NCI-H446 treated with DMSO at 0.1 percent for 48 hours (cell line): ENCODE data around the gene P2RY6.

Experiments
- DNase-seq: peaks from one replicate; lab custom pipeline; 2025; lab: John Stamatoyannopoulos, UW

P2RY6 gene

DNA sequence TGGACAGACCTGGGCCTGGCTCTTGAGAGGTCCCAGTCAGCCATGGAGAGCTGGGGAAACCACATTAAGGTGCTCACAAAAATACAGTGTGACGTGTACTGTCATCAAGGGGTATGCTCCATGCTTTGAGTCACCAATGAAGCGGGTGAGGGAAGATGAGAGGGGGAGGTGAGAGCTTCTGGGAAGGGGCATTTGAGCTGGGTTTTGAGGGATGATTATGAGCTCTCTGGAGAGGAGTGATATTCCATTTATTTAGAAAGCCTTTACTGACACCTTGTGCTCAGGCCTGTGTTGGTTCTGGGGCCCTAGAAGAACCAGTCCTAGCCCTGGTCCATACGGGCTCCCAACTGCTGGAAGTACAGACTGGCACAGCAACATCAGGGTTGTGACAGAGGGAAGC, 25.6 kb downstream of the P2RY6 start:
- no peak for DNase-seq

DNA sequence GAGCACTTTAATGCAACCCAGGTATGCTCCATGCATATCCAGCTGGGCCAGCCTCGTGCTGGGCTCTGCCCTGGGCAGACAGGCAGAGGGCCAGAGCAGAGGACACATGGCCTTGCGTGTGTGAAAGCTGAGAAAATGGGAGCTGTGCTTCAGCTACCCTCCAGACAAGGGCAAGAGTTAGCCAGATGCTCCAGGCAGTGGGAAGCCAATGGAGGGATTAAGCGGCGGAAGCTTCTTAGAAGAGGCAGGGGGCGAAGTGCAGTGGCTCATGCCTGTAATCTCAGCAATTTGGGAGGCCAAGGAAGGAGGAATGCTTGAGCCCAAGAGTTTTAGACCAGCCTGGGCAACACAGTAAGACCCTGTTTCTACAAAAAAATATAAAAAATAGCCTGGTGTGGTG, 26.1 kb downstream of the P2RY6 start:
- DNase-seq: no peak

DNA sequence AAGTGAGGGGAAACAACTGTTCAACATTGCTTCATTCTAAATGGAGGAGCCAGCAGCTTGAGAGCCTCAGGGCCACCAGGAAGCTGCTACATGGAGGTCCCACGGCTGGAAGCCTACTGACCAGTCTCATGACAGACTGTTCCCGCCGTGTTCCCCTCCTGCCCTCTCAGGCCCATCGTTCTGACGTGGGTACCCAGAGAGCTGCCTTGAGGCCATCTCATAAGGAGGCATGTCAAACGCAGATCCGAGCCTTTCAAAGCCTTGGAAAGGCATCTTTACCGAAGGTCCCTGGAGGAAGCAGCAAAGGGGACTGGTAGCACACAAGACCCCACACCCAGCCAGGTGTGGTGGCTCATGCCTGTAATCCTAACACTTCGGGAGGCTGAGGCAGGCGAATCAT, 27.6 kb downstream of the P2RY6 start:
- DNase-seq: no peak

GRCh38 chr11:73306069-73306841, 34.1 kb downstream of the P2RY6 start:
- no peak for DNase-seq

DNA sequence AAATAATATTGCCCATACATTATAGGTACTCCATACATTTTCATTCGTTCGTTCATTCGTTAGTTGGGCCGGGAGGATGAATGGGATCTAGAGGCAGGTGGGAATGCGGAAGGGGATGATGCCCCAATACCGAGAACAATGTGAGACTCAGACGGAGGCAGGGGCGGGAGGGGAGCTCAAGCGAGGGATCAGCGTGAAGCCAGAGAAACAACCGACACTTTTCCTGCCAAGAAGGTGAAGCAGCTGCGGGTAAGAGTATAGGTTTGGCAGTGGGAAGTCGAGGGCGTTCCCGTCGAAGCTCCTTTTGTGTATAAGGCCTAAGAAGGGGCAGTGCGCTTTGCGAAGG, 34.8 kb downstream of the P2RY6 start:
- no peak for DNase-seq

- DNase-seq: peak; percentile 98
Observed at GRCh38 chr11:73307323-73308002, 35.3 kb downstream of the P2RY6 start.

DNA sequence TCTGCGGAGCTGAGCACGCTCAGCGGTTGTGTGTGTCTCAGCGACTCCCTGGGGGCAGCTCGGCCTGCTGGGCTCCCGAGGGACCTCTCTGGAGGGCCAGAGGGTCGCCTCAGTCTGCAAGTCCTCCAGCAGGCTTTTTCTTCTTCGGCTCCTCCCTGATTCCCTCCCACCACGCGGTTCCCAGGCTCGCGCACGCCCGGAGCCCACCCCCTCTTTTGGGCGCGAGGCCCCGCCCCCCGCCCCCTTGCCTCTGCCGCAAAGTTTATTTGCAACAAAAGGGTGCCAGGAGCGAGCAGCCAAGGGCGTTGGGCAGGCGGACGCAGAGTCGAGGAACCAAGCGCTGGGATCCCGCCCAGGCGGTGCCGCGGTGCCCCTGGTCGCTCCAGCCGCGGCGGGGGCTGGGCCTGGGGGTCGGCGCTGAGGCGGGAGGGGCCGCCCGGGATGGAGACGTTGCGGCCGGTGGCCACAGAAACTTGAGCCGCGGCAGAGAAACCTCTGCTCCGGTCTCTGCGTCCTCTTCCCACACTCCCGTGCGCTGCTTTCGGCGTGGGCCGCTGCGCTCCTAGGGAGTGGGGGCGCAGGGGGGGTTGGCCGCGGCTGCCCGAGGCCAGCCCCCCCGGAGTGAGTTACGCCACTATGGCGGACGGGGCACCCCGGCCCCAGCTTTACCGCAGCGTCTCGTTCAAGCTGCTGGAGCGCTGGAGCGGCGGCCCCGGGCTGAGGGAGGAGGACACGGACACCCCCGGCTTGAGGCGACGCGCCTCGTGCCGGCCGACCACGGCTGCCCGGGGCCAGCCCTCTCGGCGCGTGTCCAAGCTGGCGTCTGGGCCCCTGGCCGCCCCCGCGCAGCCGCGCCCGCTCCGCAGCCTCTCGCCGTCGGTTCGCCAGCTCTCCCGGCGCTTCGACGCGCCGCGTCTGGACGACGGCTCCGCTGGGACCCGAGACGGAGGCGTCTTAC, 36.1 kb downstream of the P2RY6 start, which contains the start of gene ARHGEF17:
ARHGEF17 (plus strand) TSS at position 274 of the 958 bp plus-strand sequence; CDS start at position 637, 363 bp downstream.
- DNase-seq: peak; percentile 73

GRCh38 chr11:73308961-73309919, 37.1 kb downstream of the P2RY6 start:
- DNase-seq: no peak

DNA sequence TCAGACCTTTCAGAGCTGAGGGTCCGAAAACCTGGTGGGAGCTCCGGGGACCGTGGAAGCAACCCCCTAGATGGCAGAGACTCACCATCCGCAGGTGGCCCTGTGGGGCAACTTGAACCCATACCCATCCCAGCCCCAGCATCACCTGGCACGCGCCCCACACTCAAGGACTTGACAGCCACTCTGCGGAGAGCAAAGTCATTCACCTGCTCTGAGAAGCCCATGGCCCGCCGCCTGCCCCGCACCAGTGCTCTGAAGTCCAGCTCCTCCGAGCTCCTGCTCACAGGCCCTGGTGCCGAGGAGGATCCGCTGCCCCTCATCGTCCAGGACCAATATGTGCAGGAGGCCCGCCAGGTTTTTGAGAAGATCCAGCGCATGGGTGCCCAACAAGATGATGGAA, 37.9 kb downstream of the P2RY6 start:
- no peak for DNase-seq

DNA sequence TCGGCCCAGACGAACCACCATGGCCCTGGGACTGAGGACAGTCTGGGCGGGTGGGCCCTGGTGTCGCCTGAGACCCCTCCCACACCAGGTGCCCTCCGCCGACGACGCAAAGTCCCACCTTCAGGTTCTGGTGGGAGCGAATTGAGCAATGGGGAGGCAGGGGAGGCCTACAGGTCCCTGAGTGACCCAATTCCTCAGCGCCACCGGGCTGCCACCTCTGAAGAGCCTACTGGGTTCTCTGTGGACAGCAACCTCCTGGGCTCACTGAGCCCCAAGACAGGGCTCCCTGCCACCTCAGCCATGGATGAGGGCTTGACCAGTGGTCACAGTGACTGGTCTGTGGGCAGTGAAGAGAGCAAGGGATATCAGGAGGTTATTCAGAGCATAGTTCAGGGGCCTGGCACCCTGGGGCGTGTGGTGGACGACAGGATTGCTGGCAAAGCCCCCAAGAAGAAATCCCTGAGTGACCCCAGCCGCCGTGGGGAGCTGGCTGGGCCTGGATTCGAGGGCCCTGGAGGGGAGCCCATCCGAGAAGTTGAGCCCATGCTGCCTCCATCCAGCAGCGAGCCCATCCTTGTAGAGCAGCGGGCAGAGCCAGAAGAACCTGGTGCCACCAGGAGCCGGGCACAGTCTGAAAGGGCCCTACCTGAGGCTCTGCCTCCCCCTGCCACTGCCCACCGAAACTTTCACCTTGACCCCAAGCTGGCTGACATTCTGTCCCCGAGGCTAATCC, 38.7 kb downstream of the P2RY6 start:
- no peak for DNase-seq

DNA sequence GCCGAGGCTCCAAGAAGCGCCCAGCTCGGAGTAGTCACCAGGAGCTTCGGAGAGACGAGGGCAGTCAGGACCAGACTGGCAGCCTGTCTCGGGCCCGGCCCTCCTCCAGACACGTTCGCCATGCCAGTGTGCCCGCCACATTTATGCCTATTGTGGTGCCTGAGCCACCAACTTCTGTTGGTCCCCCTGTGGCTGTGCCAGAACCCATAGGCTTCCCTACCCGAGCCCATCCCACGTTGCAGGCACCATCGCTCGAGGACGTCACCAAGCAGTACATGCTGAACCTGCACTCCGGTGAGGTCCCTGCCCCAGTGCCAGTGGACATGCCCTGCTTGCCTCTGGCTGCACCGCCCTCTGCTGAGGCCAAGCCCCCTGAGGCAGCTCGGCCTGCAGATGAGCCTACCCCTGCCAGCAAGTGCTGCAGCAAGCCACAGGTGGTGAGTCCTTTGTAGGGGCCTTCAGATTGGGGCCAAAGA, 39.3 kb downstream of the P2RY6 start:
- DNase-seq: no peak

GRCh38 chr11:73312036-73312435, 39.9 kb downstream of the P2RY6 start:
- no peak for DNase-seq

GRCh38 chr11:73312851-73313327, 40.8 kb downstream of the P2RY6 start:
- no peak for DNase-seq

- DNase-seq: no peak
Observed at GRCh38 chr11:73313652-73314051, 41.5 kb downstream of the P2RY6 start.

DNA sequence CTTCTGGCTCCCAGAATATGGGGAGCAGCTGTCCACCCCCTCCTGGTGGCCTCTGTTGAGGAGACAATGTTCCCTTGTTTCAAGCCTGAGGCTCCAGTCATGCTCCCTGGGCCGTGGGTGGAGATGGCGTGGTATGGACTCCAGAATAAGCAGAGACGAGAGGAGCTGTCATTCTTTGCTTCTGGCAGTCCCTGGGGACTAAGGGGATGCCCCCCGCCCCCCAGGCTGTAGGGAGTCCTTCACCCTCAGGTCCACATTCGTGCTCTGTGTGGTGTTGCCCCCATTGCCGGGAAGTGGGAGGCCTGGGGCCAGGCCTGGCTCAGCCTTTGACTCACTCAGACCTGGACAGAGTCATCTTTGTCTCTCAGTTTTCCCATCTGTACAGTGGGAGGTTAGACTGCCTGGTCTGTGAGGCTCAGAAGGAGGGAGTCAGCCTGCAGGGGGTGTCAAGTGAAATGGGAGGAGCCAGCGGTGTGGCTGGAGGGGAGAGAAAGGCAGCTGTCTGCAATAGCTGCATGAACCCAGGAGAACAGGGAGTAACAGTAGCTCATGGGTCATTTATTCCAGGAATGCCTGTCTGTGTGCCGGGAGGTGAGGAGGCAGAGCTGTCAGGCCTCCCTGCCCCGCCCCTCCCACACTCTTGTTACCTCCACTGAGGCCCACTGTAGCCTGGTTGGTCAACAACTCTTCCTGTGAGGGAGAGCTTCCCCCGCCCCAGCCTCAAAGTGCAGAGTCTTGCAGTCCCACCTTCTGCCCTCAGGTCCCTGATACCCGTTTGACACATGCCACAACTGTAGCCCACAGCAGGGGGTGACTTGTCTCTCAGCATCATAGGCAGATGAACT, 42.2 kb downstream of the P2RY6 start:
- no peak for DNase-seq

DNA sequence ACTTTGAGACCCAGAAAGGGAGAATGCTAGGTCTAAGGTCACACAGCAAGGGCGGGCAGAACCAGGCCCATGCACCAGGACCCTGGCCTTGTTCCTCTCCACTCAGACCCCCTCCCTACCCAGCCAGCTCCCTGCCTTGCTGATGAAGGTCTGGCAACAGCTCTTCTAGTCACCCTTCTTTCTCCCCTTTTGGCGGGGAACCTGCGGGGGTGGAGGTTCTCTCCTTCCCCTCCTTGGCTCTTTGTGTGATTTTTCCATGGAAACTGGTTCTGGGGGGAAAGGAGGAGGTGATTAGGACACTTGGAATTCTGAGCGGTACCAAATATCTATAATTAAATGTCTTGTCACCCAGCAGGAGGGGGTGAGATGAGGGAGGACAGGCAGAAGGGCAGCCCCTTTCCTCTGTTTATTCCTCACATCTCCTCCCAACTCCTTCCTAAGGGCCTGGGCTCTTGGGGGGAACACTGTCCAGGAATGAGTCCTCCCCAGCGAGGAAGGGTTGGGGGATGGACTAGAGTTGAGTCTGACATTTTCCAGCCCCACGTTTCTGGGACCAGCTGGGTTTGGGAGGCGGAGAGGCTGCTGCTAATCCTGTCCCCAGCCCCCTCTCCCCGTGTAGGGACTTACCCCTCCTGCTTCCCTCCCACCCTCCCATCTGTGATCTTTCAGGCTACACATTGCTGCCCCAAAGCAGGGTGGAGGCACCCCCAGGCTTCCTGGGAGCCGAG, 43.3 kb downstream of the P2RY6 start:
- no peak for DNase-seq

DNA sequence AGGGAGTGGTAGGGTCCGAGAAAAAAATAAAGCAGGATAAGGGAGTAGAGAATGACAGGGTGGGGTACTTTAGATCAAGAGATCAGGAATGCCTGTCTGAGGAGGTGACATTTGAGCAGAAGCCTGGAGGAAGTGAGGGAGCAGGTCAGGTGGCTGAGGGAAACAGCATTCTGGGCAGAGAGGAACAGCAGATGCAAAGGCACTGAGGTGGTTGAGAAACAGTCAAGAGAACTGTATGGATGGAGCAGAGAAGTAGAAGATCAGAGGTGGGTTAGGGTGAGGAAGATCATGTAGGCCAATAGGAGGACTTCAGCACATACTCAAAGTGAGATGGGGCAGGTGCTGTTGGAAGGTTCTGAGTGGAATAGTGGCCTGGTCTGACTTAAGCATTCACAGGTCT, 44.3 kb downstream of the P2RY6 start:
- no peak for DNase-seq

DNA sequence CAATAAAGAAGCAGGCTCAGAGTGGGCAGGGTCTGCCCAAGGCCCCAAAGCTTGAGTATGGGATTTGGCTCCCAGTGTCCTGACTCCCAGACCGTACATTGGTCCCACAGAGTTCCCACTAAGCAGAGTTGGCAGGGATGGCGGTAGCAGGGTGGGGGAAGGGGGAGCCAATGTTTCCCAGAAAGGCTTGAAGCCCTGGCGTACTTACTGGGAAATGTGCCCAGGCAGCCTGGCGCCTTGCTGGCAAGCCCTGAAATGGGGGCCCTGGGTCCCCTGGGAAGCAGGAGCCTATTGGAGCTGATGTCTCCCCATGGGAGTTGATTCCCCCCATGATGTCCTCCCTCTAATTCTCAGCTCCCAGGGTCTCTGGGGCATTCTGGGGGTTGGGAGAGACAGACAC, 45.2 kb downstream of the P2RY6 start:
- DNase-seq: peak; percentile 71

GRCh38 chr11:73317803-73318202, 45.7 kb downstream of the P2RY6 start:
- no peak for DNase-seq
